ENCODE measurements around the gene KIRREL3.
"Not testable (repeated sequence)": the region's sequence is repeated elsewhere in the genome, so short reads cannot be mapped to it uniquely, and the experiment has no call there.

KIRREL3 gene

GRCh38 chr11:126400479-126400878 is 600.1 kb downstream of the KIRREL3 start:
- no peak overlapping the region for H3K4me3 ChIP-seq (ENCODE audit: low read length)
- DNase-seq (ENCODE audit: low read depth): no peak
- no peak for TF ChIP-seq CTCF (conservative IDR thresholded peaks at IDR 0.05; ENCODE audit: low read depth, low read length)

- TF ChIP-seq CTCF (conservative IDR thresholded peaks at IDR 0.05; ENCODE audit: low read depth, low read length): no peak
- DNase-seq (ENCODE audit: low read depth): no peak
- no peak overlapping the region for H3K4me3 ChIP-seq (ENCODE audit: low read length)
Observed at GRCh38 chr11:126400019-126400418, 600.6 kb downstream of the KIRREL3 start.

GRCh38 chr11:126398721-126399120 is 601.8 kb downstream of the KIRREL3 start:
- no peak for DNase-seq (ENCODE audit: low read depth)

GRCh38 chr11:126398296-126398695 is 602.3 kb downstream of the KIRREL3 start:
- no peak for DNase-seq (ENCODE audit: low read depth)
- no peak for TF ChIP-seq CTCF (conservative IDR thresholded peaks at IDR 0.05; ENCODE audit: low read depth, low read length)
- H3K4me3 ChIP-seq (ENCODE audit: low read length): no peak overlapping the region

More at GRCh38 chr11:126398721-126399120, 601.8 kb downstream of the KIRREL3 start:
- no peak for TF ChIP-seq CTCF (conservative IDR thresholded peaks at IDR 0.05; ENCODE audit: low read depth, low read length)
- H3K4me3 ChIP-seq (ENCODE audit: low read length): no peak overlapping the region

- TF ChIP-seq CTCF (conservative IDR thresholded peaks at IDR 0.05; ENCODE audit: low read depth, low read length): no peak
- DNase-seq (ENCODE audit: low read depth): no peak
- H3K4me3 ChIP-seq (ENCODE audit: low read length): no peak overlapping the region
Observed at GRCh38 chr11:126396965-126397364, 603.6 kb downstream of the KIRREL3 start.

GRCh38 chr11:126396266-126396665 is 604.3 kb downstream of the KIRREL3 start:
- DNase-seq (ENCODE audit: low read depth); H3K4me3 ChIP-seq (ENCODE audit: low read length): not testable (repeated sequence)

GRCh38 chr11:126395784-126396183 is 604.8 kb downstream of the KIRREL3 start:
- DNase-seq (ENCODE audit: low read depth); H3K4me3 ChIP-seq (ENCODE audit: low read length): not testable (repeated sequence)

GRCh38 chr11:126394634-126395072 is 605.9 kb downstream of the KIRREL3 start:
- not testable (repeated sequence) for DNase-seq (ENCODE audit: low read depth); H3K4me3 ChIP-seq (ENCODE audit: low read length)

GRCh38 chr11:126394036-126394435 is 606.5 kb downstream of the KIRREL3 start:
- TF ChIP-seq CTCF (conservative IDR thresholded peaks at IDR 0.05; ENCODE audit: low read depth, low read length): no peak
- H3K4me3 ChIP-seq (ENCODE audit: low read length): no peak overlapping the region
- DNase-seq (ENCODE audit: low read depth): no peak
